HG03159 (cell line): ENCODE results near the gene GPR22.

Experiments
- ATAC-seq: cut with Tn5 transposase; IDR thresholded peaks from one replicate; pipeline ENCODE4 v1.9.1; 2021; ENCODE audit warnings: mild to moderate bottlenecking, moderate library complexity; ENCODE audit not compliant: unreplicated experiment

The GPR22 gene

GRCh38 chr7:107474104-107474521 lies 4.3 kb downstream of the GPR22 start:
- ATAC-seq, result no peak

GRCh38 chr7:107479303-107479702 lies 9.4 kb downstream of the GPR22 start:
- no peak for ATAC-seq

GRCh38 chr7:107480932-107481331 lies 11.1 kb downstream of the GPR22 start:
- ATAC-seq, result no peak

GRCh38 chr7:107482571-107482970 lies 12.7 kb downstream of the GPR22 start:
- no peak for ATAC-seq

GRCh38 chr7:107486041-107486440 lies 16.2 kb downstream of the GPR22 start:
- ATAC-seq, result no peak

- ATAC-seq, result no peak
Observed at GRCh38 chr7:107492875-107493274, 23.0 kb downstream of the GPR22 start.

GRCh38 chr7:107494315-107494751 lies 24.5 kb downstream of the GPR22 start:
- ATAC-seq, result no peak

GRCh38 chr7:107494884-107495283 lies 25.0 kb downstream of the GPR22 start:
- ATAC-seq, result no peak

GRCh38 chr7:107495516-107495915 lies 25.7 kb downstream of the GPR22 start:
- ATAC-seq, result no peak

GRCh38 chr7:107499731-107500130 lies 29.9 kb downstream of the GPR22 start:
- no peak for ATAC-seq

GRCh38 chr7:107501593-107501992 lies 31.7 kb downstream of the GPR22 start:
- ATAC-seq, result no peak

GRCh38 chr7:107502154-107502553 lies 32.3 kb downstream of the GPR22 start:
- ATAC-seq, result no peak

GRCh38 chr7:107502797-107503196 lies 32.9 kb downstream of the GPR22 start:
- ATAC-seq, result no peak

GRCh38 chr7:107503687-107504086 lies 33.8 kb downstream of the GPR22 start:
- ATAC-seq, result no peak

GRCh38 chr7:107505362-107505761 lies 35.5 kb downstream of the GPR22 start:
- ATAC-seq, result no peak

GRCh38 chr7:107505997-107506673 lies 36.3 kb downstream of the GPR22 start:
- no peak for ATAC-seq

GRCh38 chr7:107506674-107507339 lies 37.0 kb downstream of the GPR22 start:
- no peak for ATAC-seq
